GM23338 (cell line): ENCODE results near the gene RPTOR. TPM values are rescaled to one million over a fixed set of nuclear protein-coding genes. Genes with fewer than 3 reads are reported as not detected.

Experiments
- ATAC-seq: fragments of 200-7000 bp; cut with Tn5 transposase; 3 replicates; pipeline ENCODE4 v1.9.1; 2020
- DNase-seq: peaks from one replicate; pipeline ENCODE4 v3.0.0-alpha.2; 2015; ENCODE audit warnings: low spot score
- H2AFZ ChIP-seq: fragments of 200-600 bp; sonication (generic); 2 replicates; pipeline ENCODE4 v1.8.0; 2016; ENCODE audit warnings: antibody characterized with exemption, mild to moderate bottlenecking, moderate library complexity
- H3F3A ChIP-seq: fragments of 200-600 bp; sonication (generic); replicated peaks from 2 replicates; pipeline ENCODE4 v1.8.0; 2017; ENCODE audit warnings: antibody characterized with exemption, mixed run types, low read depth
- H3K27ac ChIP-seq: fragments of 200-600 bp; sonication (generic); 2 replicates; pipeline ENCODE4 v1.6.1; 2016; ENCODE audit warnings: low read depth
- H3K27me3 ChIP-seq: fragments of 200-600 bp; sonication (generic); 2 replicates; pipeline ENCODE4 v1.8.0; 2016; ENCODE audit warnings: mild to moderate bottlenecking, mixed run types, moderate library complexity; ENCODE audit not compliant: insufficient read depth
- H3K36me3 ChIP-seq: fragments of 200-600 bp; sonication (generic); 2 replicates; pipeline ENCODE4 v1.8.0; 2016; ENCODE audit warnings: mild to moderate bottlenecking; ENCODE audit not compliant: insufficient read depth
- H3K4me1 ChIP-seq: fragments of 200-600 bp; sonication (generic); 2 replicates; pipeline ENCODE4 v1.8.0; 2016; ENCODE audit warnings: mild to moderate bottlenecking, moderate library complexity; ENCODE audit not compliant: insufficient read depth
- H3K4me2 ChIP-seq: fragments of 200-600 bp; sonication (generic); 2 replicates; pipeline ENCODE4 v1.7.1; 2017; ENCODE audit warnings: mixed run types
- H3K4me3 ChIP-seq: fragments of 200-600 bp; sonication (generic); 2 replicates; pipeline ENCODE4 v1.6.1; 2016; ENCODE audit warnings: mixed run types
- H3K79me2 ChIP-seq: fragments of 200-600 bp; sonication (generic); replicated peaks from 2 replicates; pipeline ENCODE4 v1.8.0; 2017; ENCODE audit warnings: mild to moderate bottlenecking; ENCODE audit not compliant: insufficient read depth
- H3K9me2 ChIP-seq: fragments of 200-600 bp; sonication (generic); 2 replicates; pipeline ENCODE4 v1.8.0; 2017; ENCODE audit not compliant: insufficient read depth
- H4K20me1 ChIP-seq: fragments of 200-600 bp; sonication (generic); replicated peaks from 2 replicates; pipeline ENCODE4 v1.8.0; 2017; ENCODE audit warnings: mild to moderate bottlenecking; ENCODE audit not compliant: insufficient read depth
- H3K27ac Mint-ChIP-seq: 2 replicates; pipeline ENCODE4 v1.8.0; 2020; ENCODE audit warnings: inconsistent platforms, mild to moderate bottlenecking, moderate library complexity, mixed read lengths
- H3K27me3 Mint-ChIP-seq: 3 replicates; pipeline ENCODE4 v1.8.0; 2022; ENCODE audit warnings: low read depth, mild to moderate bottlenecking, moderate library complexity, mixed read lengths, inconsistent platforms; ENCODE audit not compliant: insufficient read depth, poor library complexity
- H3K36me3 Mint-ChIP-seq: 3 replicates; pipeline ENCODE4 v1.8.0; 2021; ENCODE audit warnings: low read depth, mild to moderate bottlenecking, inconsistent platforms, moderate library complexity, mixed read lengths
- H3K4me1 Mint-ChIP-seq: 3 replicates; pipeline ENCODE4 v1.8.0; 2020; ENCODE audit warnings: mild to moderate bottlenecking, inconsistent platforms, mixed read lengths
- H3K4me3 Mint-ChIP-seq: 3 replicates; pipeline ENCODE4 v1.8.0; 2021; ENCODE audit warnings: moderate library complexity, mild to moderate bottlenecking, inconsistent platforms, mixed read lengths
- H3K9me3 Mint-ChIP-seq: 3 replicates; pipeline ENCODE4 v1.8.0; 2020; ENCODE audit warnings: moderate library complexity, mild to moderate bottlenecking, inconsistent platforms, mixed read lengths
- CREB1 ChIP-seq: fragments of 250-450 bp; sonication (Bioruptor Pico); IDR thresholded peaks from 2 replicates; pipeline ENCODE4 v1.5.0; 2020; ENCODE audit warnings: low read depth, mild to moderate bottlenecking, moderate library complexity
- EZH2 ChIP-seq: fragments of 200-600 bp; sonication (generic); IDR thresholded peaks from one replicate; pipeline ENCODE4 v1.8.0; 2017; ENCODE audit warnings: antibody characterized with exemption, mild to moderate bottlenecking, low read depth; ENCODE audit not compliant: unreplicated experiment
- EZH2phosphoT487 ChIP-seq: fragments of 200-600 bp; sonication (generic); IDR thresholded peaks from one replicate; pipeline ENCODE4 v1.8.1; 2018; ENCODE audit warnings: antibody characterized with exemption; ENCODE audit not compliant: unreplicated experiment
- JUNB ChIP-seq: IDR thresholded peaks from one replicate; pipeline ENCODE4 v1.6.1; 2016; ENCODE audit warnings: antibody characterized with exemption; ENCODE audit not compliant: unreplicated experiment
- NANOG ChIP-seq: IDR thresholded peaks from 2 replicates; pipeline ENCODE4 v1.6.1; 2016; ENCODE audit warnings: antibody characterized with exemption, borderline replicate concordance
- POLR2AphosphoS5 ChIP-seq: IDR thresholded peaks from 2 replicates; pipeline ENCODE4 v1.6.1; 2016; ENCODE audit warnings: antibody characterized with exemption, low read depth
- STAT1 ChIP-seq: IDR thresholded peaks from one replicate; pipeline ENCODE4 v1.6.1; 2016; ENCODE audit warnings: antibody characterized with exemption; ENCODE audit not compliant: unreplicated experiment
- ZNF114 ChIP-seq: fragments of 250-450 bp; sonication (Bioruptor Pico); IDR thresholded peaks from 2 replicates; pipeline ENCODE4 v1.5.0; 2020; ENCODE audit warnings: mild to moderate bottlenecking, moderate library complexity
- ZNF331 ChIP-seq: fragments of 250-450 bp; sonication (Bioruptor Pico); IDR thresholded peaks from 2 replicates; pipeline ENCODE4 v1.5.0; 2020; ENCODE audit warnings: low read depth, mild to moderate bottlenecking, moderate library complexity
- polyA plus RNA-seq: library from polyadenylated mRNA; unstranded; fragments of >200 nt; fragmentation: Nextera tagmentation; extraction: Ambion mirVana; gene quantifications from 2 replicates; pipeline ENCODE4 v1.2.1, GENCODE V29; 2016
- total RNA-seq: library from RNA; depleted of rRNA; stranded (reverse); fragments of >200 nt; shearing (Covaris generic); gene quantifications from 2 replicates; pipeline ENCODE4 v1.2.3, GENCODE V29; 2014
- TF ChIP-seq, protein P1 (sequence below), 2 experiments: fragments of 200-600 bp in 1 of 2; sonication (generic) in 1 of 2; conservative IDR thresholded peaks; 2 replicates each; pipeline versions ENCODE4 v1.5.1 to v1.6.1; 2016 to 2017; ENCODE audit warnings: antibody characterized with exemption in 2 of 2, low read depth in 2 of 2, mild to moderate bottlenecking in 2 of 2, moderate library complexity in 1 of 2
- TF ChIP-seq, protein P2 (sequence below): IDR thresholded peaks from 2 replicates; pipeline ENCODE4 v1.6.1; 2016; ENCODE audit warnings: antibody characterized with exemption
- TF ChIP-seq, protein P3 (sequence below): IDR thresholded peaks from one replicate; pipeline ENCODE4 v1.6.1; 2018; ENCODE audit warnings: antibody characterized with exemption; ENCODE audit not compliant: unreplicated experiment

Gene RPTOR
- total and polyA plus RNA-seq, 2 experiments from 2014 or later = 9.5 to 38.0 TPM

DNA sequence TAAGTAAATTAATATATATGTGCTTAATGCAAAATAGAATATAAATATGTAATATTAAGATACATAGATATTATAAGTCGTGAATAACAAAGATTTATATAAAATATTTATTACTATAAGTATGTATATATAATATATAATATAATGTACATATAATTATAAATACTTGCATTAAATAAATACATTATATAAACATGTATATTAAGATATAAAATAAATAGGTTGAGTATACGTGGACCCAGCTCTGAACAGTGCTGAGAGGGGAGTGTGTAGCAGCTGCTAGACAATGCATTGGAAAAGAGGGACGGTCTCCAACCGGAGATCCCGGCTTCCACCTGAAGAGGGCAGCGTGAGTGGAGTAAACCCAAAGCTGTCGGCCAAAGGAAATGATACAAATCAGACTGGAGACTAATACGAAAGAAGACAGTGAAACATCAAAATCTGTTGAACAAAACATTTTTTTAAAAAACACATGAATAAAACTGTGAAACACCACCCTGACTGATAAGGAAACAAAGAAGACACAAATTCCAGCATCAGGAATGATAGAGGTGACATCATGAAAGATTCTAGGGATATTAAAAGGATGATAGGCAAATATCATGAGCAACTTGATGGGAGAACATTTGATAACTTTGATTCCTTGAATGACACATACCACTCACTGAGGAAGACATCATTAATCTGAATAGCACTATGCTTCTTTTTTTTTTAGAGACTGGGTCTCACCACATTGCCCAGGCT, 321.6 kb downstream of the RPTOR start:
- no peak for TF ChIP-seq POLR2AphosphoS5
- TF ChIP-seq, protein P1, sequence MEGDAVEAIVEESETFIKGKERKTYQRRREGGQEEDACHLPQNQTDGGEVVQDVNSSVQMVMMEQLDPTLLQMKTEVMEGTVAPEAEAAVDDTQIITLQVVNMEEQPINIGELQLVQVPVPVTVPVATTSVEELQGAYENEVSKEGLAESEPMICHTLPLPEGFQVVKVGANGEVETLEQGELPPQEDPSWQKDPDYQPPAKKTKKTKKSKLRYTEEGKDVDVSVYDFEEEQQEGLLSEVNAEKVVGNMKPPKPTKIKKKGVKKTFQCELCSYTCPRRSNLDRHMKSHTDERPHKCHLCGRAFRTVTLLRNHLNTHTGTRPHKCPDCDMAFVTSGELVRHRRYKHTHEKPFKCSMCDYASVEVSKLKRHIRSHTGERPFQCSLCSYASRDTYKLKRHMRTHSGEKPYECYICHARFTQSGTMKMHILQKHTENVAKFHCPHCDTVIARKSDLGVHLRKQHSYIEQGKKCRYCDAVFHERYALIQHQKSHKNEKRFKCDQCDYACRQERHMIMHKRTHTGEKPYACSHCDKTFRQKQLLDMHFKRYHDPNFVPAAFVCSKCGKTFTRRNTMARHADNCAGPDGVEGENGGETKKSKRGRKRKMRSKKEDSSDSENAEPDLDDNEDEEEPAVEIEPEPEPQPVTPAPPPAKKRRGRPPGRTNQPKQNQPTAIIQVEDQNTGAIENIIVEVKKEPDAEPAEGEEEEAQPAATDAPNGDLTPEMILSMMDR (conservative IDR thresholded peaks at IDR 0.05; ENCODE audit: low read depth in 2 of 2) = peak; percentile 65 to 71
- no peak for TF ChIP-seq EZH2
- Mint-ChIP-seq H3K9me3 (no peaks in the 10 kb centered on the region), H3K4me1 (peaks cover 26% of the 10 kb centered on the region), H3K27ac (no peak overlapping the region), H3K36me3 (peaks cover 12% of the 10 kb centered on the region; the same call in 1 of the 3 replicates), H3K4me3 (no peak overlapping the region), H3K27me3 (peaks cover 2% of the 10 kb centered on the region)
- Histone ChIP-seq H3K4me1 (0 out of 2 replicates have a peak, but pooled peaks cover 2% of the 10 kb centered on the region), H3K36me3 (no peaks in the 10 kb centered on the region), H3K79me2 (no peaks in the 10 kb centered on the region), H3F3A (no peaks in the 10 kb centered on the region), H4K20me1 (no peaks in the 10 kb centered on the region), H3K4me2 (no peak overlapping the region), H3K9me2 (no peaks in the 10 kb centered on the region; the same call in 1 of the 2 replicates), H3K4me3 (no peak overlapping the region), H2AFZ (no peak overlapping the region), H3K27ac (no peak overlapping the region), H3K27me3 (no peaks in the 10 kb centered on the region)
- peak; percentile 77 for DNase-seq
- ATAC-seq = peak; percentile 82

DNA sequence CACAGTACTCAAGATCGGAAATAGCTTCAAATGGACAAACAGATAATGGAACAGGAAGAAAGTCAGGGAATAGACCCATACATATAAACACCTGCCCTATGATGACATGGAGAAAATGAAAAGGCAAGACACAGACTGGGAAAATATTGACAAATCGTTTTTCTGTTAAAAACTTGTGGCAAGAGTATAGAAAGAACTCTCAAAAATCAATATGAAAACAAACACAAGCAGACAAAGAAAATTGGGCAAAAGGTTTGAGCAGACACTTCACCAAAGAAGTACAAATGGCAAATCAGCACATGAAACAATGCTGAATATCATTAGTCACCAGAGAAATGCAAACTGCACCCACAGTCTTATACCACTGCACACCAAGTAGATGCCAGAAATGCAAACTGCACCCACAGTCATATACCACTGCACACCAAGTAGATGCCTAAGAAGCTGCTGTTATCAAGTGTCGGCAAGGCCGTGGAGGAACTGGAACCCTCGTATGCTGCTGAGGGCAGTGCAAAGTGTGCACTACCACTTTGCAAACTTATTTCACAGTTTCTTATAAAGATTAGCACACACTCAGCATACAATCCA, 323.5 kb downstream of the RPTOR start:
- H3K27ac Mint-ChIP-seq = no peak overlapping the region
- ATAC-seq = no peak
- H3K27me3 Mint-ChIP-seq = peaks cover 3% of the 10 kb centered on the region
- Histone ChIP-seq H4K20me1 (no peaks in the 10 kb centered on the region), H3K9me2 (no peaks in the 10 kb centered on the region; the same call in 1 of the 2 replicates), H3K27ac (no peak overlapping the region), H3F3A (no peaks in the 10 kb centered on the region), H3K36me3 (no peaks in the 10 kb centered on the region), H3K79me2 (no peaks in the 10 kb centered on the region), H3K27me3 (no peaks in the 10 kb centered on the region), H3K4me1 (peaks cover 7% of the 10 kb centered on the region; the same call in 1 of the 2 replicates), H2AFZ (no peak overlapping the region), H3K4me3 (no peak overlapping the region), H3K4me2 (no peak overlapping the region)
- no peak overlapping the region for H3K4me3 Mint-ChIP-seq
- peaks cover 9% of the 10 kb centered on the region; the same call in 1 of the 3 replicates for H3K36me3 Mint-ChIP-seq
- no peak for DNase-seq
- peaks cover 21% of the 10 kb centered on the region for H3K4me1 Mint-ChIP-seq
- no peaks in the 10 kb centered on the region for H3K9me3 Mint-ChIP-seq
- TF ChIP-seq EZH2 (no peak), ZNF331 (CRISPR knock-in tag) (no peak), POLR2AphosphoS5 (no peak), CREB1 (no peak), JUNB (no peak), STAT1 (no peak), ZNF114 (CRISPR knock-in tag) (no peak), NANOG (no peak), EZH2phosphoT487 (no peak)
- TF ChIP-seq, protein P2, sequence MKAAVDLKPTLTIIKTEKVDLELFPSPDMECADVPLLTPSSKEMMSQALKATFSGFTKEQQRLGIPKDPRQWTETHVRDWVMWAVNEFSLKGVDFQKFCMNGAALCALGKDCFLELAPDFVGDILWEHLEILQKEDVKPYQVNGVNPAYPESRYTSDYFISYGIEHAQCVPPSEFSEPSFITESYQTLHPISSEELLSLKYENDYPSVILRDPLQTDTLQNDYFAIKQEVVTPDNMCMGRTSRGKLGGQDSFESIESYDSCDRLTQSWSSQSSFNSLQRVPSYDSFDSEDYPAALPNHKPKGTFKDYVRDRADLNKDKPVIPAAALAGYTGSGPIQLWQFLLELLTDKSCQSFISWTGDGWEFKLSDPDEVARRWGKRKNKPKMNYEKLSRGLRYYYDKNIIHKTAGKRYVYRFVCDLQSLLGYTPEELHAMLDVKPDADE = no peak
- TF ChIP-seq, protein P3, sequence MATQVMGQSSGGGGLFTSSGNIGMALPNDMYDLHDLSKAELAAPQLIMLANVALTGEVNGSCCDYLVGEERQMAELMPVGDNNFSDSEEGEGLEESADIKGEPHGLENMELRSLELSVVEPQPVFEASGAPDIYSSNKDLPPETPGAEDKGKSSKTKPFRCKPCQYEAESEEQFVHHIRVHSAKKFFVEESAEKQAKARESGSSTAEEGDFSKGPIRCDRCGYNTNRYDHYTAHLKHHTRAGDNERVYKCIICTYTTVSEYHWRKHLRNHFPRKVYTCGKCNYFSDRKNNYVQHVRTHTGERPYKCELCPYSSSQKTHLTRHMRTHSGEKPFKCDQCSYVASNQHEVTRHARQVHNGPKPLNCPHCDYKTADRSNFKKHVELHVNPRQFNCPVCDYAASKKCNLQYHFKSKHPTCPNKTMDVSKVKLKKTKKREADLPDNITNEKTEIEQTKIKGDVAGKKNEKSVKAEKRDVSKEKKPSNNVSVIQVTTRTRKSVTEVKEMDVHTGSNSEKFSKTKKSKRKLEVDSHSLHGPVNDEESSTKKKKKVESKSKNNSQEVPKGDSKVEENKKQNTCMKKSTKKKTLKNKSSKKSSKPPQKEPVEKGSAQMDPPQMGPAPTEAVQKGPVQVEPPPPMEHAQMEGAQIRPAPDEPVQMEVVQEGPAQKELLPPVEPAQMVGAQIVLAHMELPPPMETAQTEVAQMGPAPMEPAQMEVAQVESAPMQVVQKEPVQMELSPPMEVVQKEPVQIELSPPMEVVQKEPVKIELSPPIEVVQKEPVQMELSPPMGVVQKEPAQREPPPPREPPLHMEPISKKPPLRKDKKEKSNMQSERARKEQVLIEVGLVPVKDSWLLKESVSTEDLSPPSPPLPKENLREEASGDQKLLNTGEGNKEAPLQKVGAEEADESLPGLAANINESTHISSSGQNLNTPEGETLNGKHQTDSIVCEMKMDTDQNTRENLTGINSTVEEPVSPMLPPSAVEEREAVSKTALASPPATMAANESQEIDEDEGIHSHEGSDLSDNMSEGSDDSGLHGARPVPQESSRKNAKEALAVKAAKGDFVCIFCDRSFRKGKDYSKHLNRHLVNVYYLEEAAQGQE = no peak
- TF ChIP-seq, protein P1 (conservative IDR thresholded peaks at IDR 0.05; ENCODE audit: low read depth in 2 of 2) = no peak
